Neuronal stem cell (in vitro differentiated cells): ENCODE measurements around the gene BGN.

ENCODE experiments used
- DNase-seq: peaks from one replicate; pipeline ENCODE4 v3.0.0-alpha.2; 2013; ENCODE audit warnings: low spot score
- H2AFZ ChIP-seq: one replicate; pipeline ENCODE4 v1.6.1; 2013; ENCODE audit warnings: mild to moderate bottlenecking, low read length, inconsistent platforms
- H2AK5ac ChIP-seq: 2 replicates; pipeline ENCODE4 v1.6.1; 2013; ENCODE audit warnings: low read depth, mild to moderate bottlenecking, inconsistent platforms, low read length, moderate library complexity, mixed read lengths
- H2BK120ac ChIP-seq: 2 replicates; pipeline ENCODE4 v1.6.1; 2013; ENCODE audit warnings: low read depth, mild to moderate bottlenecking, inconsistent platforms, low read length, moderate library complexity, mixed read lengths
- H2BK12ac ChIP-seq: one replicate; pipeline ENCODE4 v1.6.1; 2013; ENCODE audit warnings: low read length, inconsistent platforms
- H2BK15ac ChIP-seq: 2 replicates; pipeline ENCODE4 v1.6.1; 2013; ENCODE audit warnings: mild to moderate bottlenecking, low read length, inconsistent platforms, mixed read lengths
- H2BK5ac ChIP-seq: one replicate; pipeline ENCODE4 v1.6.1; 2013; ENCODE audit warnings: inconsistent platforms, mild to moderate bottlenecking, low read length, moderate library complexity
- H3K14ac ChIP-seq: one replicate; pipeline ENCODE4 v1.6.1; 2013; ENCODE audit warnings: low read length, inconsistent platforms
- H3K18ac ChIP-seq: 2 replicates; pipeline ENCODE4 v1.6.1; 2013; ENCODE audit warnings: low read length, inconsistent platforms
- H3K23ac ChIP-seq: 2 replicates; pipeline ENCODE4 v1.6.1; 2013; ENCODE audit warnings: low read depth, mild to moderate bottlenecking, mixed read lengths, low read length, inconsistent platforms; ENCODE audit not compliant: poor library complexity
- H3K27ac ChIP-seq: replicated peaks from 3 replicates; pipeline ENCODE4 v1.5.1; 2013; ENCODE audit warnings: low read length, inconsistent platforms
- H3K27me3 ChIP-seq, 3 experiments: 2 replicates each; pipeline ENCODE4 v1.6.1; 2013; ENCODE audit warnings: low read length in 3 of 3, mild to moderate bottlenecking in 2 of 3, inconsistent platforms in 1 of 3, low read depth in 1 of 3, mixed read lengths in 1 of 3, moderate library complexity in 1 of 3; ENCODE audit not compliant: control insufficient read depth in 3 of 3, insufficient read depth in 3 of 3
- H3K36me3 ChIP-seq, 2 donors: replicated peaks in 1 of 2; 2 replicates each; pipeline ENCODE4 v1.6.1; 2013; ENCODE audit warnings: low read length in 2 of 2; ENCODE audit not compliant: control insufficient read depth in 2 of 2, insufficient read depth in 2 of 2
- H3K4ac ChIP-seq: 2 replicates; pipeline ENCODE4 v1.6.1; 2013; ENCODE audit warnings: inconsistent platforms, mild to moderate bottlenecking, low read length, moderate library complexity
- H3K4me1 ChIP-seq, 2 donors: 1 replicate in 1 of 2; 2 replicates in 1 of 2; pipeline ENCODE4 v1.6.1; 2013; ENCODE audit warnings: low read length in 2 of 2, low read depth in 1 of 2; ENCODE audit not compliant: control insufficient read depth in 2 of 2, insufficient read depth in 1 of 2
- H3K4me2 ChIP-seq: one replicate; pipeline ENCODE4 v1.6.1; 2013; ENCODE audit warnings: mild to moderate bottlenecking, low read length, inconsistent platforms; ENCODE audit not compliant: insufficient read depth, poor library complexity, severe bottlenecking
- H3K4me3 ChIP-seq, 2 donors: 2 replicates each; pipeline ENCODE4 v1.5.1; 2013; ENCODE audit warnings: low read length in 2 of 2, mild to moderate bottlenecking in 2 of 2, inconsistent platforms in 1 of 2, moderate library complexity in 1 of 2
- H3K79me1 ChIP-seq: one replicate; pipeline ENCODE4 v1.6.1; 2013; ENCODE audit warnings: low read depth, mild to moderate bottlenecking, inconsistent platforms, low read length, moderate library complexity
- H3K9ac ChIP-seq: one replicate; pipeline ENCODE4 v1.6.1; 2013; ENCODE audit warnings: mild to moderate bottlenecking, low read depth, low read length, inconsistent platforms; ENCODE audit not compliant: poor library complexity
- H3K9me3 ChIP-seq, 2 donors: replicated peaks in 1 of 2; 2 replicates each; pipeline versions ENCODE3 to v1.6.1; 2013; ENCODE audit warnings: low read length in 2 of 2, mild to moderate bottlenecking in 2 of 2, inconsistent platforms in 1 of 2, low read depth in 1 of 2, mixed read lengths in 1 of 2, moderate library complexity in 1 of 2; ENCODE audit not compliant: control insufficient read depth in 2 of 2, insufficient read depth in 1 of 2
- H4K8ac ChIP-seq: one replicate; pipeline ENCODE4 v1.6.1; 2013; ENCODE audit warnings: low read depth, mild to moderate bottlenecking, inconsistent platforms, low read length, moderate library complexity
- H4K91ac ChIP-seq: one replicate; pipeline ENCODE4 v1.6.1; 2013; ENCODE audit warnings: low read length, low read depth, mild to moderate bottlenecking, inconsistent platforms; ENCODE audit not compliant: poor library complexity
- WGBS, 2 donors: extraction: QIAGEN DNeasy Blood & Tissue Kit; methylation state at CpG; one replicate each; pipeline ENCODE4 v1.1.7; 2013; ENCODE audit warnings: missing lambda C conversion rate in 2 of 2, mixed read lengths in 1 of 2; ENCODE audit not compliant: insufficient read length in 2 of 2, insufficient replicate concordance in 1 of 2; ENCODE audit errors: extremely low coverage in 2 of 2; 5-methylcytosine and 5-hydroxymethylcytosine counted together

BGN gene

GRCh38 chrX:153549807-153550206 is 55.0 kb downstream of the BGN start:
- H3K36me3 ChIP-seq: no peaks in the 10 kb centered on the region
- no peak overlapping the region for H2BK5ac ChIP-seq
- no peak overlapping the region for H2BK15ac ChIP-seq
- H3K23ac ChIP-seq: no peak overlapping the region
- H4K8ac ChIP-seq: no peak overlapping the region
- no peak overlapping the region for H3K4me3 ChIP-seq
- no peak overlapping the region for H2BK12ac ChIP-seq
- no peaks in the 10 kb centered on the region for H3K79me1 ChIP-seq
- no CpG with 5 or more reads among the region's 16 CpGs for WGBS, 2 donors
- no peak overlapping the region for H3K4me2 ChIP-seq
- no peak overlapping the region for H2AK5ac ChIP-seq
- H3K27me3 ChIP-seq: peaks cover 0 to 66% (median 0%) of the 10 kb centered on the region in 3 experiments
- no peak for DNase-seq
- no peak overlapping the region for H2BK120ac ChIP-seq
- no peak overlapping the region for H3K18ac ChIP-seq
- no peak overlapping the region for H3K9ac ChIP-seq
- H3K27ac ChIP-seq: no peak overlapping the region
- no peaks in the 10 kb centered on the region for H3K9me3 ChIP-seq
- no peaks in the 10 kb centered on the region for H3K4me1 ChIP-seq
- H4K91ac ChIP-seq: no peak overlapping the region
- no peak overlapping the region for H3K4ac ChIP-seq
- no peak overlapping the region for H3K14ac ChIP-seq
- no peak overlapping the region for H2AFZ ChIP-seq

DNA sequence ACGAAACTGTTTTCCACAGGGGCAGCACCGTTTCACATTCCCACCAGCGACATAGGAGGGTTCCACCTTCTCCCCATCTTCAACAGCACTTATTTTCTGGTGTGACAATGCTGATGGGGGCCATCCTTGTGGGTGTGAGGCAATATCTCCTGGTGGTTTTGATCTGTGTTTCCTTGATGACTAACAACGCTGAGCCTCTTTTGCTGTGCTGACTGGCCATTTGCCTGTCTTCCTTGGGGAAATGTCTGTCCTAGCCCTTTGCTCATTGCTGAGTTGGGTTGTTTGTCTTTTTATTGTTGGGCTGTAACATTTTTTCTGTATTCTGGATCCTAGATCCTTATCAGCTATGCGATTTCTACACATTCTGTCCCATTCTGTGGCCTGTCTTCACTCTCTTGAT is 56.4 kb downstream of the BGN start:
- WGBS, 2 donors: no CpG with 5 or more reads among the region's 5 CpGs
- no peak overlapping the region for H3K27ac ChIP-seq
- no peak overlapping the region for H3K14ac ChIP-seq
- no peak overlapping the region for H4K91ac ChIP-seq
- no peaks in the 10 kb centered on the region for H3K36me3 ChIP-seq
- H3K4me2 ChIP-seq: no peak overlapping the region
- no peak overlapping the region for H3K18ac ChIP-seq
- H2AK5ac ChIP-seq: no peak overlapping the region
- H2BK15ac ChIP-seq: no peak overlapping the region
- H2AFZ ChIP-seq: no peak overlapping the region
- no peak for DNase-seq
- H4K8ac ChIP-seq: no peak overlapping the region
- no peak overlapping the region for H3K9ac ChIP-seq
- H3K9me3 ChIP-seq: no peaks in the 10 kb centered on the region
- H3K4ac ChIP-seq: no peak overlapping the region
- H3K23ac ChIP-seq: no peak overlapping the region
- no peak overlapping the region for H3K4me3 ChIP-seq
- H3K79me1 ChIP-seq: no peaks in the 10 kb centered on the region
- peaks cover 0 to 71% (median 0%) of the 10 kb centered on the region in 3 experiments for H3K27me3 ChIP-seq
- no peak overlapping the region for H2BK5ac ChIP-seq
- no peak overlapping the region for H2BK120ac ChIP-seq
- no peak overlapping the region for H2BK12ac ChIP-seq
- H3K4me1 ChIP-seq: peaks cover 0 to 4% of the 10 kb centered on the region in 2 donors

- Histone ChIP-seq H3K23ac (no peak overlapping the region), H4K91ac (no peak overlapping the region), H3K79me1 (no peaks in the 10 kb centered on the region), H3K27me3 (peaks cover 0 to 66% (median 0%) of the 10 kb centered on the region in 3 experiments), H3K9me3 (no peaks in the 10 kb centered on the region), H2AFZ (peak overlapping the region; percentile 64), H3K36me3 (no peaks in the 10 kb centered on the region), H4K8ac (no peak overlapping the region), H2BK15ac (no peak overlapping the region), H3K4me2 (no peak overlapping the region), H2BK5ac (no peak overlapping the region), H3K4ac (no peak overlapping the region), H3K4me3 (no peak overlapping the region), H3K27ac (no peak overlapping the region), H3K18ac (no peak overlapping the region), H2BK120ac (no peak overlapping the region), H2AK5ac (peak overlapping the region; percentile 84), H3K14ac (no peak overlapping the region), H3K4me1 (peaks cover 0 to 4% of the 10 kb centered on the region in 2 donors), H3K9ac (no peak overlapping the region), H2BK12ac (no peak overlapping the region)
- WGBS, 2 donors: no CpG with 5 or more reads among the region's 17 CpGs
- DNase-seq: peak; percentile 45
These were observed 59.9 kb downstream of the BGN start for GRCh38 chrX:153554519-153555167.

- Histone ChIP-seq H3K27me3 (peaks cover 0 to 64% (median 0%) of the 10 kb centered on the region in 3 experiments), H3K79me1 (no peaks in the 10 kb centered on the region), H3K4me2 (no peak overlapping the region), H3K9me3 (no peaks in the 10 kb centered on the region), H4K91ac (no peak overlapping the region), H3K23ac (no peak overlapping the region), H3K4ac (no peak overlapping the region), H3K27ac (no peak overlapping the region), H2AFZ (no peak overlapping the region), H3K14ac (no peak overlapping the region), H3K18ac (no peak overlapping the region), H3K4me1 (peaks cover 0 to 4% of the 10 kb centered on the region in 2 donors), H2BK12ac (no peak overlapping the region), H2BK5ac (no peak overlapping the region), H4K8ac (no peak overlapping the region), H3K4me3 (no peak overlapping the region), H2BK120ac (no peak overlapping the region), H2BK15ac (no peak overlapping the region), H2AK5ac (no peak overlapping the region), H3K9ac (no peak overlapping the region), H3K36me3 (no peaks in the 10 kb centered on the region)
- WGBS, 2 donors: no CpG with 5 or more reads among the region's 12 CpGs
- DNase-seq: no peak
These were observed 62.0 kb downstream of the BGN start for GRCh38 chrX:153556767-153557166.
